Ishikawa (cell line): ENCODE measurements around the gene PDE3B.

Experiments used
- CEBPB ChIP-seq: IDR thresholded peaks from 2 replicates; pipeline ENCODE4 v1.6.1; 2012
- CREB1 ChIP-seq: IDR thresholded peaks from 2 replicates; pipeline ENCODE4 v1.6.1; 2012; ENCODE audit warnings: low read depth
- EGR1 ChIP-seq: IDR thresholded peaks from 2 replicates; pipeline ENCODE4 v1.6.1; 2012
- EP300 ChIP-seq: IDR thresholded peaks from 2 replicates; pipeline ENCODE4 v1.6.1; 2012; ENCODE audit warnings: borderline replicate concordance
- FOXM1 ChIP-seq: IDR thresholded peaks from 2 replicates; pipeline ENCODE4 v1.6.1; 2012; ENCODE audit warnings: low read depth, borderline replicate concordance
- MAX ChIP-seq: IDR thresholded peaks from 2 replicates; pipeline ENCODE4 v1.6.1; 2012
- NFIC ChIP-seq: IDR thresholded peaks from 2 replicates; pipeline ENCODE4 v1.6.1; 2012
- RAD21 ChIP-seq: IDR thresholded peaks from 2 replicates; pipeline ENCODE4 v1.6.1; 2012; ENCODE audit warnings: low read depth
- REST ChIP-seq: IDR thresholded peaks from 2 replicates; pipeline ENCODE4 v1.6.1; 2012; ENCODE audit warnings: low read depth, mild to moderate bottlenecking
- TAF1 ChIP-seq: IDR thresholded peaks from 2 replicates; pipeline ENCODE4 v1.6.1; 2012; ENCODE audit warnings: low read depth, mild to moderate bottlenecking
- TCF12 ChIP-seq: IDR thresholded peaks from 2 replicates; pipeline ENCODE4 v1.6.1; 2012; ENCODE audit warnings: low read depth
- TEAD4 ChIP-seq: IDR thresholded peaks from 2 replicates; pipeline ENCODE4 v1.6.1; 2012
- USF1 ChIP-seq: IDR thresholded peaks from 2 replicates; pipeline ENCODE4 v1.6.1; 2012
- YY1 ChIP-seq: IDR thresholded peaks from 2 replicates; pipeline ENCODE4 v1.6.1; 2012; ENCODE audit warnings: low read depth
- ZBTB7A ChIP-seq: IDR thresholded peaks from 2 replicates; pipeline ENCODE4 v1.6.1; 2012; ENCODE audit warnings: low read depth

The PDE3B gene

GRCh38 chr11:14622223-14622954, 21.2 kb upstream of the PDE3B start:
- no peak for TF ChIP-seq EGR1
- TF ChIP-seq TCF12 = no peak
- TF ChIP-seq EP300 = no peak
- TF ChIP-seq ZBTB7A = no peak
- no peak for TF ChIP-seq CREB1
- no peak for TF ChIP-seq RAD21
- TF ChIP-seq FOXM1 = no peak
- TF ChIP-seq USF1 = no peak
- no peak for TF ChIP-seq NFIC
- no peak for TF ChIP-seq CEBPB
- no peak for TF ChIP-seq TAF1
- no peak for TF ChIP-seq YY1
- TF ChIP-seq TEAD4 = no peak
- TF ChIP-seq REST = no peak
- TF ChIP-seq MAX = no peak

- TF ChIP-seq RAD21 (0 out of 2 replicates have a peak, but pooled peaks have one; percentile 7), CREB1 (no peak)
Measured at GRCh38 chr11:14623036-14623435, 20.6 kb upstream of the PDE3B start.

GRCh38 chr11:14625586-14626205, 17.9 kb upstream of the PDE3B start:
- no peak for TF ChIP-seq RAD21
- TF ChIP-seq ZBTB7A = no peak

- TF ChIP-seq FOXM1 = no peak
- TF ChIP-seq REST = no peak
- no peak for TF ChIP-seq EGR1
- no peak for TF ChIP-seq NFIC
- TF ChIP-seq CREB1 = no peak
- TF ChIP-seq YY1 = no peak
- TF ChIP-seq ZBTB7A = no peak
- TF ChIP-seq CEBPB = no peak
- no peak for TF ChIP-seq MAX
- no peak for TF ChIP-seq TCF12
- TF ChIP-seq RAD21 = no peak
- no peak for TF ChIP-seq TAF1
- TF ChIP-seq EP300 = no peak
- TF ChIP-seq TEAD4 = no peak
- no peak for TF ChIP-seq USF1
Measured at GRCh38 chr11:14626650-14627049, 17.0 kb upstream of the PDE3B start.

GRCh38 chr11:14634813-14635212, 8.8 kb upstream of the PDE3B start:
- TF ChIP-seq REST (no peak), TAF1 (no peak), YY1 (no peak), EGR1 (no peak), TEAD4 (no peak), CEBPB (no peak), TCF12 (no peak)
